Lower leg skin (tissue), 3 donors: ENCODE data around the gene UBASH3A.

ENCODE experiments used
- POLR2A ChIP-seq, 2 donors: fragments of 450-650 bp; IDR thresholded peaks; one replicate each; pipeline ENCODE4 v1.6.1; 2016 to 2017; ENCODE audit warnings: antibody characterized with exemption in 2 of 2, mild to moderate bottlenecking in 1 of 2, moderate library complexity in 1 of 2
- TF ChIP-seq, protein P1 (sequence below), 3 donors: fragments of 450-650 bp; IDR thresholded peaks; one replicate each; pipeline ENCODE4 v1.5.1; 2016; ENCODE audit warnings: antibody characterized with exemption in 3 of 3, mild to moderate bottlenecking in 3 of 3, moderate library complexity in 2 of 3

DNA sequence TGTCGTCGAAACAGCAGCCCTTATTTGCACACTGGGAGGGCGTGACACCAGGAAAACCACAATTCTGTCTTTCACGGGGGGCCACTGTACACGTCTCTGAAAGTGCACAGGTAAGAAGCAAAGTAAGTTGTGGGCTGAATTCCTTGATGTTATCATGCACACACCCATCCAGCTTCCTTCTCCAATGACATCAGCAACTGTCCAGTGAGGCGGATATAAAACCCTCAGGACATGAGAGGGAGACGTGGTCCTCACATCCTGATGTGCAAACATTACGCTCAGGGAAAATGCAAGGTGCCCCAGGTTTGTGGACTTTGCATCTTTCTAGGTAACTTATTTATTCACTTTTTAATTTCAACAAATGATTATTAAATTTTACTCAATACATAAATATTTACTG, 40.4 kb upstream of the UBASH3A start:
- TF ChIP-seq, protein P1, sequence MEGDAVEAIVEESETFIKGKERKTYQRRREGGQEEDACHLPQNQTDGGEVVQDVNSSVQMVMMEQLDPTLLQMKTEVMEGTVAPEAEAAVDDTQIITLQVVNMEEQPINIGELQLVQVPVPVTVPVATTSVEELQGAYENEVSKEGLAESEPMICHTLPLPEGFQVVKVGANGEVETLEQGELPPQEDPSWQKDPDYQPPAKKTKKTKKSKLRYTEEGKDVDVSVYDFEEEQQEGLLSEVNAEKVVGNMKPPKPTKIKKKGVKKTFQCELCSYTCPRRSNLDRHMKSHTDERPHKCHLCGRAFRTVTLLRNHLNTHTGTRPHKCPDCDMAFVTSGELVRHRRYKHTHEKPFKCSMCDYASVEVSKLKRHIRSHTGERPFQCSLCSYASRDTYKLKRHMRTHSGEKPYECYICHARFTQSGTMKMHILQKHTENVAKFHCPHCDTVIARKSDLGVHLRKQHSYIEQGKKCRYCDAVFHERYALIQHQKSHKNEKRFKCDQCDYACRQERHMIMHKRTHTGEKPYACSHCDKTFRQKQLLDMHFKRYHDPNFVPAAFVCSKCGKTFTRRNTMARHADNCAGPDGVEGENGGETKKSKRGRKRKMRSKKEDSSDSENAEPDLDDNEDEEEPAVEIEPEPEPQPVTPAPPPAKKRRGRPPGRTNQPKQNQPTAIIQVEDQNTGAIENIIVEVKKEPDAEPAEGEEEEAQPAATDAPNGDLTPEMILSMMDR (IDR thresholded peaks at IDR 0.05): no peak
- no peak for TF ChIP-seq POLR2A (IDR thresholded peaks at IDR 0.05)
